WERI-Rb-1 (cell line): Measurements from ENCODE around the gene MFRP.

ENCODE experiments used
- DNase-seq: peaks from one replicate; pipeline ENCODE4 v3.0.0-alpha.2; 2020
- H3K27ac ChIP-seq: fragments of 250-450 bp; sonication (Bioruptor Pico); 2 replicates; pipeline ENCODE4 v1.5.1; 2020; ENCODE audit warnings: mild to moderate bottlenecking, moderate library complexity
- H3K27me3 ChIP-seq: fragments of 250-450 bp; sonication (Bioruptor Pico); 2 replicates; pipeline ENCODE4 v1.5.1; 2021; ENCODE audit warnings: mild to moderate bottlenecking, low read depth, moderate library complexity; ENCODE audit not compliant: insufficient read depth, severe bottlenecking
- H3K36me3 ChIP-seq: fragments of 250-450 bp; sonication (Bioruptor Pico); 2 replicates; pipeline ENCODE4 v1.5.1; 2020; ENCODE audit warnings: mild to moderate bottlenecking, moderate library complexity
- H3K4me3 ChIP-seq: 2 replicates; pipeline ENCODE4 v1.5.1; 2011; ENCODE audit warnings: low read depth, mild to moderate bottlenecking, control low read depth, low read length
- H3K9me3 ChIP-seq: fragments of 250-450 bp; sonication (Bioruptor Pico); 2 replicates; pipeline ENCODE4 v1.5.1; 2021; ENCODE audit warnings: mild to moderate bottlenecking, moderate library complexity; ENCODE audit not compliant: severe bottlenecking
- CTCF ChIP-seq: IDR thresholded peaks from 2 replicates; pipeline ENCODE4 v1.5.1; 2011; ENCODE audit warnings: low read depth, mild to moderate bottlenecking, control low read depth, inconsistent platforms, low read length

Gene MFRP

GRCh38 chr11:119317592-119318239 lies 28.8 kb downstream of the MFRP start:
- no peak for TF ChIP-seq CTCF
- peaks cover 13% of the 10 kb centered on the region for H3K27me3 ChIP-seq
- no peak overlapping the region for H3K27ac ChIP-seq

GRCh38 chr11:119316729-119317591 lies 29.5 kb downstream of the MFRP start, which contains the start of gene MCAM:
Gene MCAM, minus strand, starts transcription at chr11:119317130. Its CDS starts 29 bp downstream, at chr11:119317101.
- peaks cover 13% of the 10 kb centered on the region for H3K27me3 ChIP-seq

More at GRCh38 chr11:119317592-119318239, 28.8 kb downstream of the MFRP start:
- Histone ChIP-seq H3K36me3 (no peaks in the 10 kb centered on the region), H3K9me3 (no peaks in the 10 kb centered on the region), H3K4me3 (peak overlapping the region; percentile 32)
- DNase-seq, result no peak

GRCh38 chr11:119316016-119316728 lies 30.3 kb downstream of the MFRP start:
- peak overlapping the region; percentile 56 for H3K4me3 ChIP-seq
- no peak for TF ChIP-seq CTCF
- no peaks in the 10 kb centered on the region for H3K9me3 ChIP-seq
- peaks cover 13% of the 10 kb centered on the region for H3K27me3 ChIP-seq
- DNase-seq, result no peak
- H3K36me3 ChIP-seq, result no peaks in the 10 kb centered on the region
- H3K27ac ChIP-seq, result no peak overlapping the region

More at GRCh38 chr11:119316729-119317591, 29.5 kb downstream of the MFRP start, which contains the start of gene MCAM:
- TF ChIP-seq CTCF, result no peak
- Histone ChIP-seq H3K4me3 (peak within 1 kb of the TSS; percentile 56), H3K27ac (no peak within 1 kb of the TSS), H3K9me3 (no peaks in the 10 kb centered on the region), H3K36me3 (no peaks in the 10 kb centered on the region)
- DNase-seq, result peak; percentile 43

GRCh38 chr11:119315131-119316015 lies 31.1 kb downstream of the MFRP start:
- no peak overlapping the region for H3K27ac ChIP-seq
- no peaks in the 10 kb centered on the region for H3K9me3 ChIP-seq
- H3K36me3 ChIP-seq, result no peaks in the 10 kb centered on the region
- no peak overlapping the region for H3K4me3 ChIP-seq
- TF ChIP-seq CTCF, result no peak
- no peak for DNase-seq
- H3K27me3 ChIP-seq, result peaks cover 13% of the 10 kb centered on the region

GRCh38 chr11:119314726-119315125 lies 31.8 kb downstream of the MFRP start:
- no peak overlapping the region for H3K4me3 ChIP-seq
- H3K36me3 ChIP-seq, result no peaks in the 10 kb centered on the region
- no peak overlapping the region for H3K27ac ChIP-seq
- H3K9me3 ChIP-seq, result no peaks in the 10 kb centered on the region
- TF ChIP-seq CTCF, result no peak
- H3K27me3 ChIP-seq, result peaks cover 13% of the 10 kb centered on the region
- no peak for DNase-seq
